ENCODE results near the gene SLC38A10.

The SLC38A10 gene

GRCh38 chr17:81278831-81279230 lies 16.3 kb downstream of the SLC38A10 start:
- TF ChIP-seq, protein P1, sequence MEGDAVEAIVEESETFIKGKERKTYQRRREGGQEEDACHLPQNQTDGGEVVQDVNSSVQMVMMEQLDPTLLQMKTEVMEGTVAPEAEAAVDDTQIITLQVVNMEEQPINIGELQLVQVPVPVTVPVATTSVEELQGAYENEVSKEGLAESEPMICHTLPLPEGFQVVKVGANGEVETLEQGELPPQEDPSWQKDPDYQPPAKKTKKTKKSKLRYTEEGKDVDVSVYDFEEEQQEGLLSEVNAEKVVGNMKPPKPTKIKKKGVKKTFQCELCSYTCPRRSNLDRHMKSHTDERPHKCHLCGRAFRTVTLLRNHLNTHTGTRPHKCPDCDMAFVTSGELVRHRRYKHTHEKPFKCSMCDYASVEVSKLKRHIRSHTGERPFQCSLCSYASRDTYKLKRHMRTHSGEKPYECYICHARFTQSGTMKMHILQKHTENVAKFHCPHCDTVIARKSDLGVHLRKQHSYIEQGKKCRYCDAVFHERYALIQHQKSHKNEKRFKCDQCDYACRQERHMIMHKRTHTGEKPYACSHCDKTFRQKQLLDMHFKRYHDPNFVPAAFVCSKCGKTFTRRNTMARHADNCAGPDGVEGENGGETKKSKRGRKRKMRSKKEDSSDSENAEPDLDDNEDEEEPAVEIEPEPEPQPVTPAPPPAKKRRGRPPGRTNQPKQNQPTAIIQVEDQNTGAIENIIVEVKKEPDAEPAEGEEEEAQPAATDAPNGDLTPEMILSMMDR (IDR thresholded peaks at IDR 0.05; ENCODE audit: low read depth, low read length): no peak
- Histone ChIP-seq H3K9me3 (no peaks in the 10 kb centered on the region), H3K4me1 (peaks cover 13% of the 10 kb centered on the region), H3K4me3 (ENCODE audit: low read depth, low read length) (no peak overlapping the region), H3K36me3 (peaks cover 6% of the 10 kb centered on the region; the same call in 1 of the 2 replicates), H3K27me3 (no peaks in the 10 kb centered on the region)
- no peak for DNase-seq

- TF ChIP-seq, protein P1 (IDR thresholded peaks at IDR 0.05; ENCODE audit: low read depth, low read length): no peak
- Histone ChIP-seq H3K36me3 (peaks cover 6% of the 10 kb centered on the region; the same call in 1 of the 2 replicates), H3K9me3 (no peaks in the 10 kb centered on the region), H3K4me3 (ENCODE audit: low read depth, low read length) (no peak overlapping the region), H3K4me1 (peaks cover 13% of the 10 kb centered on the region), H3K27me3 (no peaks in the 10 kb centered on the region)
- DNase-seq: no peak
Measured at GRCh38 chr17:81277946-81278693, 17.0 kb downstream of the SLC38A10 start.

DNA sequence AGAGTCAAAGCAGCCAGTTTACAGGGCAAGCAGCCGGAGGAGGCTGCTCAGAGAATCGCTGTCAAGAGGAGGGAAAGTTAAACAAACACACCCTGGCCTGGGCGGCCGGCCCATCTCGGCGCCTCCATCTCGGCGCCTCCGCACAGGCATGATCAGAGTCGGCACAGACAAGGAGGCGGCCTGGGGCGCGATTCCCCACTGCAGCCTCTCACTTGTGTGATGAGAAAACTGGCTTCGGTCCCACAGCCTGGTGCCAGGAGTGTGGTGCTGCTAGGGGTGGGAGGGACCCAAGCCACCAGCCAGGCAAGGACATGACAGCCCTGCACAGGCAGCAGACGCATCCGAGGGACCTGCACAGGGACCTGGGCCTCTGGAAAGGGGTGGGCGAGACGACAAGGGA lies 17.7 kb downstream of the SLC38A10 start:
- Histone ChIP-seq H3K4me3 (ENCODE audit: low read depth, low read length) (peak overlapping the region; percentile 16; the same call in 1 of the 2 replicates), H3K27me3 (no peaks in the 10 kb centered on the region), H3K4me1 (peaks cover 13% of the 10 kb centered on the region), H3K9me3 (no peaks in the 10 kb centered on the region), H3K36me3 (peaks cover 6% of the 10 kb centered on the region; the same call in 1 of the 2 replicates)
- peak; percentile 91 for DNase-seq
- TF ChIP-seq, protein P1 (IDR thresholded peaks at IDR 0.05; ENCODE audit: low read depth, low read length): no peak

- TF ChIP-seq, protein P1 (IDR thresholded peaks at IDR 0.05; ENCODE audit: low read depth, low read length): no peak
- Histone ChIP-seq H3K36me3 (peaks cover 6% of the 10 kb centered on the region; the same call in 1 of the 2 replicates), H3K9me3 (no peaks in the 10 kb centered on the region), H3K27me3 (no peaks in the 10 kb centered on the region), H3K4me1 (peaks cover 13% of the 10 kb centered on the region), H3K4me3 (ENCODE audit: low read depth, low read length) (no peak overlapping the region)
- no peak for DNase-seq
Measured at GRCh38 chr17:81276781-81277180, 18.3 kb downstream of the SLC38A10 start.

- peaks cover 6% of the 10 kb centered on the region; the same call in 1 of the 2 replicates for H3K36me3 ChIP-seq
Measured at GRCh38 chr17:81274471-81274855, 20.6 kb downstream of the SLC38A10 start.

More at GRCh38 chr17:81274471-81274855, 20.6 kb downstream of the SLC38A10 start:
- DNase-seq: no peak
- Histone ChIP-seq H3K27me3 (no peaks in the 10 kb centered on the region), H3K9me3 (no peaks in the 10 kb centered on the region), H3K4me1 (peaks cover 18% of the 10 kb centered on the region), H3K4me3 (ENCODE audit: low read depth, low read length) (no peak overlapping the region)
- TF ChIP-seq, protein P1 (IDR thresholded peaks at IDR 0.05; ENCODE audit: low read depth, low read length): no peak

Measured in BE2C (cell line).